Gastroesophageal sphincter (tissue), 3 donors: ENCODE measurements around the gene TSEN34.

Experiments
- POLR2A ChIP-seq, 2 donors: fragments of 450-650 bp; IDR thresholded peaks; one replicate each; pipeline ENCODE4 v1.6.1; 2017; ENCODE audit warnings: antibody characterized with exemption in 2 of 2, mild to moderate bottlenecking in 2 of 2, moderate library complexity in 1 of 2
- TF ChIP-seq, protein P1 (sequence below), 4 experiments: fragments of 200-600 bp in 2 of 4; fragments of 450-650 bp in 2 of 4; sonication (generic) in 1 of 4; IDR thresholded peaks; one replicate each; pipeline ENCODE4 v1.5.1; 2017 to 2019; ENCODE audit warnings: antibody characterized with exemption in 4 of 4, mild to moderate bottlenecking in 2 of 4, moderate library complexity in 2 of 4

DNA sequence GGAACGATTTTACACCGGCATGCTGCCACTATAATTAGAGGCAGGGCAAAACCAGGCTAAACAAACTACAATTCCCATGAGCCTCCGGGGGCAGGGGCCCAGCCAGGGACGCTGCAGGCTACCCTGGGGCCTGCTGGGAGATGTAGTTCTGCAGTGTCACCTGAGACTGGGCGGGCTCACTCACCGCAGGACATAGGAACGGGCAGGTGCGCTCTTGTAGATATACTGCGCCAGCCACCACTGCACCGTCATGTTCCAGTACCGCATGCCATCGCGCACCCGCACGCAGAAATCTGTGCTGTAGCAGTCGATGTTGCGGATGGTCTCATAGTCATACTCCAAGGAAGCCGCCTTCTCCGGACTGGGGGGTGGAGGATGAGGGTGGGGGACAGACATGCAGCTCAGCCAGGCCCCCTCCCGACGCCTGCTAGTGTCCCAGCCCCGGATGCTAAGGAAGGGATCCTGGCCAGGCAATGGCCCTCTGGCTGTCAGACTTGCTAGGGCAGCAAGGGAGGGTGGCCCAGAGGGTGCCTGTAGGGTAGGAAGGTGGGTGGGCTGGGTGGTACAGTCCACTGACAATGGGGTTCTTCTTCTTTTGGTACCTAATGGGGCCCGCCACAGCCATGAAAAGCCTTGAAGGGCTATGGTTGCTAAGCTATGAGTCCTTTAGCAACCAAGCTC, 12.4 kb upstream of the TSEN34 start:
- TF ChIP-seq, protein P1, sequence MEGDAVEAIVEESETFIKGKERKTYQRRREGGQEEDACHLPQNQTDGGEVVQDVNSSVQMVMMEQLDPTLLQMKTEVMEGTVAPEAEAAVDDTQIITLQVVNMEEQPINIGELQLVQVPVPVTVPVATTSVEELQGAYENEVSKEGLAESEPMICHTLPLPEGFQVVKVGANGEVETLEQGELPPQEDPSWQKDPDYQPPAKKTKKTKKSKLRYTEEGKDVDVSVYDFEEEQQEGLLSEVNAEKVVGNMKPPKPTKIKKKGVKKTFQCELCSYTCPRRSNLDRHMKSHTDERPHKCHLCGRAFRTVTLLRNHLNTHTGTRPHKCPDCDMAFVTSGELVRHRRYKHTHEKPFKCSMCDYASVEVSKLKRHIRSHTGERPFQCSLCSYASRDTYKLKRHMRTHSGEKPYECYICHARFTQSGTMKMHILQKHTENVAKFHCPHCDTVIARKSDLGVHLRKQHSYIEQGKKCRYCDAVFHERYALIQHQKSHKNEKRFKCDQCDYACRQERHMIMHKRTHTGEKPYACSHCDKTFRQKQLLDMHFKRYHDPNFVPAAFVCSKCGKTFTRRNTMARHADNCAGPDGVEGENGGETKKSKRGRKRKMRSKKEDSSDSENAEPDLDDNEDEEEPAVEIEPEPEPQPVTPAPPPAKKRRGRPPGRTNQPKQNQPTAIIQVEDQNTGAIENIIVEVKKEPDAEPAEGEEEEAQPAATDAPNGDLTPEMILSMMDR (IDR thresholded peaks at IDR 0.05), result no peak
- no peak for TF ChIP-seq POLR2A (IDR thresholded peaks at IDR 0.05)
